Measurements from ENCODE around the gene ASCL3. TPM values are rescaled to one million over a fixed set of nuclear protein-coding genes. Genes with fewer than 3 reads are reported as not detected.

Gene ASCL3
- total and polyA plus RNA-seq, 2 of the 8 experiments (the other 6 are each of a cell fraction or from before 2014, with no cell fraction given): not detected

GRCh38 chr11:8989453-8989852, 46.6 kb upstream of the ASCL3 start:
- H3K9me3 ChIP-seq (ENCODE audit: insufficient read depth in 2 of 2, low read depth in 1 of 2, low read length in 1 of 2): no peaks in the 10 kb centered on the region
- H3K27me3 ChIP-seq (replicated peaks in 1 of 4; ENCODE audit: control insufficient read depth in 3 of 4, extremely low read depth in 1 of 4, insufficient read depth in 3 of 4, low read length in 3 of 4): no peaks in the 10 kb centered on the region
- CTCF ChIA-PET (ENCODE audit: partially characterized antibody): no interaction called here
- no peak overlapping the region for H3K4me3 ChIP-seq (ENCODE audit: extremely low read depth in 1 of 4, insufficient read depth in 2 of 4, low read depth in 3 of 4, low read length in 4 of 4)
- H3K79me2 ChIP-seq (ENCODE audit: control insufficient read depth in 1 of 2, insufficient read depth in 2 of 2, low read length in 2 of 2): no peaks in the 10 kb centered on the region
- H3K56ac ChIP-seq (replicated peaks; ENCODE audit: insufficient read length, low read depth, low read length): no peak overlapping the region
- no peak overlapping the region for H2BK20ac ChIP-seq (ENCODE audit: low read length)
- POLR2A ChIA-PET (ENCODE audit: partially characterized antibody): no interaction called here
- no peak overlapping the region for H2BK120ac ChIP-seq (replicated peaks; ENCODE audit: low read depth, low read length)
- no peak overlapping the region for H2BK5ac ChIP-seq (ENCODE audit: low read depth, low read length)
- H3K9ac ChIP-seq (replicated peaks in 1 of 4; ENCODE audit: extremely low read depth in 1 of 4, low read depth in 3 of 4, low read length in 3 of 4): no peak overlapping the region
- H2AK5ac ChIP-seq (ENCODE audit: low read depth, low read length): no peak overlapping the region
- H3K14ac ChIP-seq (ENCODE audit: insufficient read length): no peak overlapping the region
- H3K4ac ChIP-seq (replicated peaks; ENCODE audit: insufficient read length, low read depth, low read length): no peak overlapping the region
- no peaks in the 10 kb centered on the region for H3K79me1 ChIP-seq (ENCODE audit: low read depth, low read length)
- no peak overlapping the region for H3K27ac ChIP-seq (ENCODE audit: low read depth, low read length)
- H2AFZ ChIP-seq (ENCODE audit: low read length): peak overlapping the region; percentile 28; the same call in 1 of the 2 replicates
- no peaks in the 10 kb centered on the region for H3K23me2 ChIP-seq (ENCODE audit: low read depth, low read length)
- H3K4me2 ChIP-seq (ENCODE audit: insufficient read depth in 1 of 2, low read depth in 2 of 2, low read length in 2 of 2): no peak overlapping the region
- no peak overlapping the region for H4K5ac ChIP-seq (ENCODE audit: insufficient read length, low read depth, low read length)
- 72% methylated on average over 1 of the region's 1 CpG; no CpG with 5 or more reads in 1 of the 2 experiments for WGBS, 2 experiments (ENCODE audit: extremely low coverage in 1 of 2, insufficient coverage in 1 of 2, insufficient read length in 1 of 2, insufficient replicate concordance in 2 of 2, low coverage in 1 of 2, low lambda C conversion rate in 2 of 2, missing lambda C conversion rate in 1 of 2)
- FAIRE-seq (no peak), DNase-seq (ENCODE audit: low read depth in 1 of 2, low spot score in 2 of 2) (no peak)
- no peak overlapping the region for H2BK12ac ChIP-seq (ENCODE audit: low read depth, low read length)
- H2BK15ac ChIP-seq (ENCODE audit: low read length): no peak overlapping the region
- no peak for TF ChIP-seq JUND (IDR thresholded peaks at IDR 0.05; ENCODE audit: low read length)
- no peak for TF ChIP-seq EP300 (IDR thresholded peaks at IDR 0.05; ENCODE audit: borderline replicate concordance in 1 of 2, low read depth in 2 of 2, low read length in 2 of 2)
- no peak for TF ChIP-seq FOSL1 (IDR thresholded peaks at IDR 0.05; ENCODE audit: insufficient read depth, low read depth, low read length)
- no peak for TF ChIP-seq NRF1 (IDR thresholded peaks at IDR 0.05; ENCODE audit: low read depth, low read length)
- no peak for TF ChIP-seq MAX (IDR thresholded peaks at IDR 0.05)
- TF ChIP-seq KDM5A (IDR thresholded peaks at IDR 0.05; ENCODE audit: low read length): no peak
- TF ChIP-seq SP1 (IDR thresholded peaks at IDR 0.05; ENCODE audit: low read depth, low read length): no peak
- TF ChIP-seq EGR1 (IDR thresholded peaks at IDR 0.05; ENCODE audit: borderline replicate concordance, low read depth, low read length): no peak
- TF ChIP-seq CBX8 (IDR thresholded peaks at IDR 0.05; ENCODE audit: borderline replicate concordance, low read depth, low read length): no peak
- TF ChIP-seq EZH2 (IDR thresholded peaks at IDR 0.05; ENCODE audit: low read depth, low read length, severe bottlenecking): no peak
- TF ChIP-seq POLR2A (IDR thresholded peaks at IDR 0.05; ENCODE audit: control extremely low read depth in 1 of 2, low read depth in 2 of 2, low read length in 2 of 2): no peak
- TF ChIP-seq ZNF274 (IDR thresholded peaks at IDR 0.05; ENCODE audit: borderline replicate concordance, extremely low read depth, low read length): no peak
- no peak for TF ChIP-seq TBP (IDR thresholded peaks at IDR 0.05; ENCODE audit: low read depth, low read length)
- no peak for TF ChIP-seq BACH1 (IDR thresholded peaks at IDR 0.05; ENCODE audit: low read length)
- no peak overlapping the region for H4K91ac ChIP-seq (replicated peaks; ENCODE audit: insufficient read length, low read length)
- no peaks in the 10 kb centered on the region; a peak in 2 of 7 replicates for H3K4me1 ChIP-seq (replicated peaks in 1 of 4; ENCODE audit: control insufficient read depth in 3 of 4, insufficient read depth in 4 of 4, low read length in 3 of 4)
- H3K23ac ChIP-seq (ENCODE audit: insufficient read length): no peak overlapping the region
- H3K36me3 ChIP-seq (ENCODE audit: control insufficient read depth in 2 of 4, insufficient read depth in 4 of 4, low read length in 3 of 4): no peaks in the 10 kb centered on the region
- no peak overlapping the region for H3K18ac ChIP-seq (ENCODE audit: extremely low read depth, low read length)
- H4K8ac ChIP-seq (ENCODE audit: extremely low read depth, insufficient read depth, low read length): no peak overlapping the region
- H4K20me1 ChIP-seq (replicated peaks in 1 of 2; ENCODE audit: control insufficient read depth in 1 of 2, insufficient read depth in 2 of 2, low read length in 2 of 2): no peaks in the 10 kb centered on the region

All from H1 (cell line).